Posterior vena cava (tissue), 2 donors: ENCODE data around the gene TRAPPC2. TPM values are rescaled to one million over a fixed set of nuclear protein-coding genes. Genes with fewer than 3 reads are reported as not detected.
"Not testable (repeated sequence)": the region's sequence is repeated elsewhere in the genome, so short reads cannot be mapped to it uniquely, and the experiment has no call there.

Source experiments
- DNase-seq: peaks from one replicate; pipeline ENCODE4 v3.0.0-alpha.2; 2020; ENCODE audit warnings: low spot score
- intact Hi-C, 2 donors: fragments of 100-400 bp; cut with DNase I; formaldehyde crosslinking; loops; one replicate each; pipeline versions ENCODE4 v1.14.1 to v1.14.2; 2022 to 2023
- total RNA-seq, 2 donors: library from RNA; stranded (reverse); fragmentation: NEBNext Ultra II Directional; extraction: Animal tissue kit (Norgen Biotek cat#: 25700); gene quantifications; one replicate each; pipeline ENCODE4 v1.2.1, GENCODE V29; 2021
- donor health status: DM: yes; HTN: yes; CAD: no.
- donor health status: DM: yes; HTN: yes; CAD: no.

The TRAPPC2 gene
- total RNA-seq, 2 donors from 2014 or later = 15.0 to 15.8 TPM

GRCh38 chrX:13685126-13685763 is 49.2 kb downstream of the TRAPPC2 start:
- intact Hi-C loops = no loop called here
- DNase-seq = no peak

GRCh38 chrX:13684361-13684760 is 50.1 kb downstream of the TRAPPC2 start:
- intact Hi-C loops = no loop called here
- no peak for DNase-seq

- no peak for DNase-seq
- intact Hi-C loops = no loop called here
These were observed 52.8 kb downstream of the TRAPPC2 start for GRCh38 chrX:13681595-13681994.

- DNase-seq, intact Hi-C loops: not testable (repeated sequence)
These were observed 54.7 kb downstream of the TRAPPC2 start for GRCh38 chrX:13679700-13680099.

DNA sequence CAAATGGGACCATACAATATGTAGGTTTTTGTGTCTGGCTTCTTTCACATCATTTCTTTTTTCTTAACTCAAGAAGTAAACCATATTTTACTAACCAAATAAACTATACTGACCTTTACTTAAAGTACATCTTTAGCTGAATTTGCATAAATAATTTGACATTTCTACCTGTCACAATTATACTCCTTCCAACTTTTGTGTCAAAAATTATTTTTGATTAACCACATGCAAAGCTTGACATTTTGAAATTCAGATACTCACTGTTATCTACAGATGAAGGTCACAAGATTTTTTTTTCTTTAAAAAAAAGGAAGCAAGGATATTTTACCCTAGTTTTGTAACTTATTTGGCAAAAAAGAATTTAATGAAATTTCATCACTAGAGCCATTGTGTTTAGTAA is 57.5 kb downstream of the TRAPPC2 start:
- no peak for DNase-seq
- intact Hi-C loops = no loop called here

GRCh38 chrX:13673016-13673415 is 61.4 kb downstream of the TRAPPC2 start:
- DNase-seq = no peak
- intact Hi-C loops = no loop called here

GRCh38 chrX:13670197-13670596 is 64.2 kb downstream of the TRAPPC2 start:
- no peak for DNase-seq
- intact Hi-C loops = no loop called here

DNA sequence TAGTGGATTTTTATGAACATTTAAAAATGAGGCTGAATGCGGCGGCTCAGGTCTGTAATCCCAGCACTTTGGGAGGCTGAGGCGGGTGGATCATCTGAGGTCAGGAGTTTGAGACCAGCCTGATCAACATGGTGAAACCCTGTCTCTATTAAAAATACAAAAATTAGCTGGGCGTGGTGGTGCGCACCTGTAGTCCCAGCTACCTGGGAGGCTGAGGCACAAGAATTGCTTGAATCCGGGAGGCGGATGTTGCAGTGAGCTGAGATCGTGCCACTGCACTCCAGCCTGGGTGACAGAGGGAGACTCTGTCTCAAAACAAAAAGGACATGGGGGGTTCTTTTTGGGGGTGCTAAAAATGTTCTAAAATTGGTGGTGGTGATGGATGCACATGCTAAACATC is 64.7 kb downstream of the TRAPPC2 start:
- DNase-seq = not testable (repeated sequence)
- intact Hi-C loops = loop anchor here in 1 of 2 donors (10.0 kb wide), 1 partner anchor 65 kb away; the partner anchor contains the start of genes OFD1 and TRAPPC2

DNA sequence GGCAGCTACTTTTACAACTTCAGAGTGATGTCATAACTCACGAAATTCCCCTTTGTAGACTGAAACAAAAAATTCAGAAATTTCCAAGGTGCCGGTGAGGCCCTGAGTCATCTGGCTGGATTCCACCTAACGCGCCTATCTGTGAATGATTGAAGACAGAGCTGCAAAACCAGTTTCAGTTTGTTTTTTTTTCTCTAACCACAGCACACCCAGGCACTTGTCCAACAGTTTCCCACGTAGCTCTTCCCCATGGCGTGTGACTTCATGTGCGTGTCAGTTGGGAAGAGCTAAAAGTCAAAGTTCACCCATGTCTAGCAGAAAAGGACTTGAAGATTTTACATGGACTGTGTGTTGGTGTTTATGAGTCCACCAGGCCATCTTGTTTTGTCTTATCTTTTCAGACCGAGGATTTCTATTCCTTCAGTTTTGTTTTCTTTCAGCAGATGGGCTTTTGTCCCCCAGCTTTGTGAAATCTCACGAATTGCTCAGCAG is 65.1 kb downstream of the TRAPPC2 start:
- intact Hi-C loops = loop anchor here in 1 of 2 donors (10.0 kb wide), 1 partner anchor 66 kb away; the partner anchor contains the start of genes OFD1 and TRAPPC2
- DNase-seq = no peak

- intact Hi-C loops = loop anchor here in 1 of 2 donors (10.0 kb wide), 1 partner anchor 67 kb away; the partner anchor contains the start of genes OFD1 and TRAPPC2
- DNase-seq = no peak
These were observed 66.5 kb downstream of the TRAPPC2 start for GRCh38 chrX:13667919-13668318.

- intact Hi-C loops = loop anchor here in 1 of 2 donors (10.0 kb wide), 1 partner anchor 68 kb away; the partner anchor contains the start of genes OFD1 and TRAPPC2
- DNase-seq = no peak
These were observed 67.6 kb downstream of the TRAPPC2 start for GRCh38 chrX:13666836-13667235.

DNA sequence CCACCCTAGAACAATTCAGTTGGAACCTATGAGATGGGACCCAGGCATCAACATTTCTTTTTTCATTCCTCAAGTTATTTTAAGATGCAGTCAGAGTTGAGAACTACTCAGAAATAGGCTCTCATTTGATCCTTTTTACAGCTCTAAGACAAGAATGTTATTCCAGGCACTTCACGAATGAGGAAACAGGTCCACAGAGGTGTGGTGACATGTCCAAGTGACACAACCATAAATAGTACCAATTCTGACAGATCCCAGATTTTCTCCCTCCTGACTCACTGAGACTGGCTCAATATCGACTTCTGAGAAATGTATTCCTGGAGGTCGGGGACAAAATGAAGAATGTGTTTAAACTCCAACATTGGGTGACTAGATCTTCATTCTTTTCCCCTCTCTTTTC is 70.4 kb downstream of the TRAPPC2 start:
- no peak for DNase-seq
- intact Hi-C loops = loop anchor here in 1 of 2 donors (10.0 kb wide), 1 partner anchor 71 kb away; the partner anchor contains the start of genes OFD1 and TRAPPC2

DNA sequence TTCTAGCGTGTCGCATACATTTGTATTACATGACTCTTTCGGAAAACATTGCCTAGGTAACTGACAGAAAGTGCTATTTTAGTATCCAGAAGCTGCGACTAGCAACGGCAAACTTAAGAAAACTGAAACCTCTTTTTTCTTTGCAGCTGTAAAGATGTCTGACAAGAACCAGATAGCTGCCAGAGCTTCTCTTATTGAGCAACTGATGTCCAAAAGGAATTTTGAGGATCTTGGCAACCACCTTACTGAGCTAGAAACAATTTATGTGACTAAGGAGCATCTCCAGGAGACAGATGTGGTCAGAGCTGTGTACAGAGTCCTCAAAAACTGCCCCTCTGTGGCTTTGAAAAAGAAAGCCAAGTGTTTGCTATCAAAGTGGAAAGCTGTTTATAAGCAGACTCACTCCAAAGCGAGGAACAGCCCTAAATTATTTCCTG is 72.0 kb downstream of the TRAPPC2 start:
- DNase-seq = no peak
- intact Hi-C loops = loop anchor here in 1 of 2 donors (10.0 kb wide), 1 partner anchor 72 kb away; the partner anchor contains the start of genes OFD1 and TRAPPC2

Other genes starting within 250 kb of the TRAPPC2 start
- under 1 TPM; 0.14 to 0.19 TPM for gene EGFL6, start 165.0 kb downstream of the TRAPPC2 start, total RNA-seq
- 1 to 10 TPM; 3.3 to 3.8 TPM for gene TCEANC, start 81.5 kb downstream of the TRAPPC2 start, total RNA-seq
- 10 to 100 TPM; 16.2 to 19.0 TPM for gene RAB9A, start 45.5 kb downstream of the TRAPPC2 start, total RNA-seq
- gene OFD1, start 128 bp upstream of the TRAPPC2 start, total RNA-seq = 10 to 100 TPM; 18.2 to 19.9 TPM
- 1 to 10 TPM; 4.1 to 7.6 TPM for gene GPM6B, start 82.5 kb upstream of the TRAPPC2 start, total RNA-seq